Thyroid gland (tissue), 4 donors: ENCODE measurements around the gene TRAK2. TPM values are rescaled to one million over a fixed set of nuclear protein-coding genes. Genes with fewer than 3 reads are reported as not detected.

ENCODE experiments used
- DNase-seq, 2 donors: peaks; one replicate each; pipeline ENCODE4 v3.0.0-alpha.2; 2019
- H3K27ac ChIP-seq, 3 donors: fragments of 200-600 bp; sonication (generic); 1 replicate in 2 of 3; 2 replicates in 1 of 3; pipeline ENCODE4 v1.5.1; 2016 to 2019; ENCODE audit warnings: mild to moderate bottlenecking in 1 of 3, moderate library complexity in 1 of 3
- H3K27me3 ChIP-seq: fragments of 200-600 bp; sonication (generic); one replicate; pipeline ENCODE4 v1.5.1; 2019
- H3K36me3 ChIP-seq, 2 donors: fragments of 200-600 bp; sonication (generic); one replicate each; pipeline ENCODE4 v1.5.1; 2016 to 2019
- H3K4me1 ChIP-seq, 2 donors: fragments of 200-600 bp; sonication (generic); one replicate each; pipeline ENCODE4 v1.5.1; 2017 to 2019
- H3K4me3 ChIP-seq, 3 donors: fragments of 200-600 bp; sonication (generic); replicated peaks in 1 of 3; 1 replicate in 2 of 3; 2 replicates in 1 of 3; pipeline ENCODE4 v1.5.1; 2016; ENCODE audit warnings: mild to moderate bottlenecking in 1 of 3
- H3K9me3 ChIP-seq: fragments of 200-600 bp; sonication (generic); one replicate; pipeline ENCODE4 v1.5.1; 2017
- POLR2A ChIP-seq, 2 donors: fragments of 450-650 bp; IDR thresholded peaks; one replicate each; pipeline ENCODE4 v1.6.1; 2017; ENCODE audit warnings: antibody characterized with exemption in 2 of 2, mild to moderate bottlenecking in 2 of 2, moderate library complexity in 1 of 2
- WGBS, 2 donors: methylation state at CpG; one replicate each; pipeline ENCODE4 v1.1.5; 2017; 5-methylcytosine and 5-hydroxymethylcytosine counted together
- intact Hi-C: fragments of 100-400 bp; cut with DNase I; formaldehyde crosslinking; loops from one replicate; pipeline ENCODE4 v1.15.1; 2023
- total RNA-seq, 4 donors: library from RNA; depleted of rRNA; stranded (reverse); fragments of >200 nt; gene quantifications; one replicate each; pipeline ENCODE4 v1.2.3, GENCODE V29; 2016
- TF ChIP-seq, protein P1 (sequence below), 6 experiments: fragments of 200-600 bp in 3 of 6; fragments of 450-650 bp in 3 of 6; sonication (generic) in 3 of 6; IDR thresholded peaks; one replicate each; pipeline ENCODE4 v1.5.1; 2016 to 2019; ENCODE audit warnings: antibody characterized with exemption in 6 of 6, mild to moderate bottlenecking in 2 of 6, inconsistent platforms in 1 of 6, moderate library complexity in 1 of 6

The TRAK2 gene
- total RNA-seq, 4 donors from 2014 or later: 71.7 to 89.6 (median 79.7) TPM

GRCh38 chr2:201420442-201421113 is 30.7 kb downstream of the TRAK2 start:
- DNase-seq: no peak
- Histone ChIP-seq H3K9me3 (no peaks in the 10 kb centered on the region), H3K27ac (peak overlapping the region in 2 of 3 donors; percentile 33 to 60), H3K27me3 (no peaks in the 10 kb centered on the region), H3K4me1 (peaks cover 17 to 48% of the 10 kb centered on the region in 2 donors), H3K4me3 (no peak overlapping the region), H3K36me3 (no peaks in the 10 kb centered on the region)
- WGBS, 2 donors: 77 to 86% methylated on average over 3 of the region's 3 CpGs
- intact Hi-C loops: no loop called here
- TF ChIP-seq, protein P1, sequence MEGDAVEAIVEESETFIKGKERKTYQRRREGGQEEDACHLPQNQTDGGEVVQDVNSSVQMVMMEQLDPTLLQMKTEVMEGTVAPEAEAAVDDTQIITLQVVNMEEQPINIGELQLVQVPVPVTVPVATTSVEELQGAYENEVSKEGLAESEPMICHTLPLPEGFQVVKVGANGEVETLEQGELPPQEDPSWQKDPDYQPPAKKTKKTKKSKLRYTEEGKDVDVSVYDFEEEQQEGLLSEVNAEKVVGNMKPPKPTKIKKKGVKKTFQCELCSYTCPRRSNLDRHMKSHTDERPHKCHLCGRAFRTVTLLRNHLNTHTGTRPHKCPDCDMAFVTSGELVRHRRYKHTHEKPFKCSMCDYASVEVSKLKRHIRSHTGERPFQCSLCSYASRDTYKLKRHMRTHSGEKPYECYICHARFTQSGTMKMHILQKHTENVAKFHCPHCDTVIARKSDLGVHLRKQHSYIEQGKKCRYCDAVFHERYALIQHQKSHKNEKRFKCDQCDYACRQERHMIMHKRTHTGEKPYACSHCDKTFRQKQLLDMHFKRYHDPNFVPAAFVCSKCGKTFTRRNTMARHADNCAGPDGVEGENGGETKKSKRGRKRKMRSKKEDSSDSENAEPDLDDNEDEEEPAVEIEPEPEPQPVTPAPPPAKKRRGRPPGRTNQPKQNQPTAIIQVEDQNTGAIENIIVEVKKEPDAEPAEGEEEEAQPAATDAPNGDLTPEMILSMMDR (IDR thresholded peaks at IDR 0.05): no peak

GRCh38 chr2:201419986-201420385 is 31.3 kb downstream of the TRAK2 start:
- no peak for DNase-seq
- intact Hi-C loops: no loop called here
- H3K36me3 ChIP-seq: no peaks in the 10 kb centered on the region
- H3K4me1 ChIP-seq: peaks cover 17 to 48% of the 10 kb centered on the region in 2 donors
- no peaks in the 10 kb centered on the region for H3K9me3 ChIP-seq
- no peak overlapping the region for H3K4me3 ChIP-seq
- no peaks in the 10 kb centered on the region for H3K27me3 ChIP-seq
- TF ChIP-seq, protein P1 (IDR thresholded peaks at IDR 0.05): no peak
- no peak for TF ChIP-seq POLR2A (IDR thresholded peaks at IDR 0.05)
- WGBS, 2 donors: 89% methylated on average over 4 of the region's 4 CpGs
- H3K27ac ChIP-seq: peak overlapping the region in 2 of 3 donors; percentile 33 to 60

DNA sequence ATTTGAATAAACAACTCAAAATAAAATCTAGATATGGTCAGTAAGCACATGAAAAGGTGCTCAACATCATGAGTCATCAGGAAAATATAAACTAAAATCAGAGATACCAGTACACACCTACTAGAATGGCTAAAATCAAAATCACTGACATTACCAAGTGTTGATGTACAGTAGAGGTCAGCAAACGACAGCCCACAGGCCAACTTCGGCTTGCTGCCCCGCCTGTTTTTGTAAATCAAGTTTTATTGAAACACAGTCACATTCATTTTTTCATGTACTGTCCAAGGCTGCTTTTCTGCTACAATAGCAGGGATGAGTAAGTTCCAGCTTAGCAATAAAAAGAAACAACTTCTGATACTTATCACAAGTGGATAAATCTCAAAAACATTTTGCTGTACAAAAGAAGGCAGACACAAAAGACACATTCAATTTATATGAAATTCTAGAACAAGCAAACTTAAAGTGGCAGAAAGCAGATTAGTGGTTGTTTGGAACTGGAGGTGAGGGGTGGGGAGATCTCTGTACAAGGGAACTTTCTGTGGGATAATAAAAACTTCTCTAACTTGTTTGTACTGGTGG is 32.1 kb downstream of the TRAK2 start:
- intact Hi-C loops: no loop called here
- peak overlapping the region; percentile 1 to 60 (median 33) for H3K27ac ChIP-seq
- no peak overlapping the region for H3K4me3 ChIP-seq
- TF ChIP-seq POLR2A (IDR thresholded peaks at IDR 0.05): no peak
- no peaks in the 10 kb centered on the region for H3K9me3 ChIP-seq
- peaks cover 16 to 46% of the 10 kb centered on the region in 2 donors for H3K4me1 ChIP-seq
- DNase-seq: no peak
- no peaks in the 10 kb centered on the region for H3K36me3 ChIP-seq
- no peaks in the 10 kb centered on the region for H3K27me3 ChIP-seq
- WGBS, 2 donors: 78 to 86% methylated on average over 3 of the region's 3 CpGs

GRCh38 chr2:201415149-201415548 is 36.1 kb downstream of the TRAK2 start:
- peaks cover 28 to 61% of the 10 kb centered on the region in 2 donors for H3K4me1 ChIP-seq
- H3K27ac ChIP-seq: peak overlapping the region; percentile 60 to 79 (median 66)
- H3K27me3 ChIP-seq: no peaks in the 10 kb centered on the region
- H3K9me3 ChIP-seq: no peaks in the 10 kb centered on the region
- H3K4me3 ChIP-seq: no peak overlapping the region
- no peak for DNase-seq
- TF ChIP-seq, protein P1 (IDR thresholded peaks at IDR 0.05): no peak
- no peak for TF ChIP-seq POLR2A (IDR thresholded peaks at IDR 0.05)
- intact Hi-C loops: no loop called here
- no peaks in the 10 kb centered on the region for H3K36me3 ChIP-seq
- 26 to 66% methylated on average over 2 of the region's 2 CpGs for WGBS, 2 donors

DNA sequence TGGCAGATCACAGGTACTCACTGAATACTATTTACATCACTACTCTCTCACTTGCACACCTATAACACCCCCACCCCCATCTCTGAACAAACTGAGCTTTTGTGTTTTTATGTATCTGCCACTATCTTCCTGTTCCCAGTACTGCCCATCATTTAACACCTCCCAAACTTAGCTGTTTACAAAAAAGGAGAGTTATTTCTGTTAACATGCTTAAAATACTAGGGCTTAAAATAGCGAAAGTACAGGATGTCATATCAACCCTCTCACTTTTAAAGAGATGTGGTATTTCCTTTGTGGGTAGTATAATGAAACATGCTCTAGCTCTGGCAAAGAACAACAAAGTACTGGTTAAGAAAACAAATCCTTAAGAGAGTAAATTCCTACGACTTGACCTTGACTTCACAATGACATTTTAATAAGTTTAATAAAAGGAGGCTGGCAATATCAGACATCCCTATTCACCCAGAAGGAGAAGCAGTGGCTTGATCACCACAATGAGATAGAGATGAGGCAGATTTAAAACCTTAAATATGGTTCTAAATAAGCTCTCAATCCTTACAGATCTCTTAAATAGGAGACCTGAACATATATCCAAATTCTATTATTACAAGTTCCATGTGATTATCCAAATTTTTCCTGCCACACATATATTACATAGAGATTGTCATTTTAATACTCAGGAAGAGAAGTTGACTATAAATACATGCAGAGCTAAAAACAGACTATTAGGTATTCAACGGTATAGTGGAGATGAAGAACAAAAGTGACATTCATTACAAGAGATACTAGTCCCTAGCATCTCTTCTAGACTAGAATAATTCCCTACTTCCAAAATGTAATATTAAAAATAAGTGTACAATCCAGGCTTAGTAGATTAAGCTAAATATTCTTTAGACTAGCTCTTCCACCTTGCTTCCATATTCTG is 36.9 kb downstream of the TRAK2 start:
- no peaks in the 10 kb centered on the region for H3K9me3 ChIP-seq
- peak overlapping the region; percentile 68 to 83 (median 79) for H3K27ac ChIP-seq
- H3K27me3 ChIP-seq: no peaks in the 10 kb centered on the region
- no peaks in the 10 kb centered on the region for H3K36me3 ChIP-seq
- 18 to 20% methylated on average over 3 of the region's 3 CpGs for WGBS, 2 donors
- TF ChIP-seq POLR2A (IDR thresholded peaks at IDR 0.05): peak in 1 of 2 donors; percentile 15
- TF ChIP-seq, protein P1 (IDR thresholded peaks at IDR 0.05): no peak
- no peak overlapping the region for H3K4me3 ChIP-seq
- peaks cover 31 to 63% of the 10 kb centered on the region in 2 donors for H3K4me1 ChIP-seq
- intact Hi-C loops: no loop called here
- DNase-seq: no peak
